Naive B cell (primary cell): ENCODE data around the gene CFAP77. TPM values are rescaled to one million over a fixed set of nuclear protein-coding genes. Genes with fewer than 3 reads are reported as not detected.

Source experiments
- ATAC-seq, 2 donors: fragments of 150-1000 bp; cut with Tn5 transposase; 2 replicates each; pipeline ENCODE4 v1.10.0; 2021; ENCODE audit warnings: low read depth in 2 of 2, mild to moderate bottlenecking in 2 of 2, moderate library complexity in 2 of 2
- DNase-seq: peaks from one replicate; pipeline ENCODE4 v3.0.0; 2022
- H3K27ac Mint-ChIP-seq, 6 donors: one replicate each; pipeline ENCODE4 v1.8.0; 2020 to 2022; ENCODE audit warnings: mild to moderate bottlenecking in 6 of 6, mixed read lengths in 6 of 6, moderate library complexity in 5 of 6, inconsistent platforms in 2 of 6
- H3K27me3 Mint-ChIP-seq, 3 donors: one replicate each; pipeline ENCODE4 v1.8.0; 2021 to 2022; ENCODE audit warnings: mixed read lengths in 3 of 3, mild to moderate bottlenecking in 1 of 3
- H3K36me3 Mint-ChIP-seq, 2 donors: one replicate each; pipeline ENCODE4 v1.8.0; 2020 to 2022; ENCODE audit warnings: mixed read lengths in 2 of 2, inconsistent platforms in 1 of 2, mild to moderate bottlenecking in 1 of 2
- H3K4me1 Mint-ChIP-seq, 3 donors: one replicate each; pipeline ENCODE4 v1.8.0; 2020 to 2022; ENCODE audit warnings: mixed read lengths in 3 of 3, inconsistent platforms in 1 of 3, mild to moderate bottlenecking in 1 of 3, moderate library complexity in 1 of 3
- H3K4me3 Mint-ChIP-seq, 8 donors: one replicate each; pipeline ENCODE4 v1.8.0; 2020 to 2022; ENCODE audit warnings: mild to moderate bottlenecking in 8 of 8, mixed read lengths in 8 of 8, moderate library complexity in 8 of 8, inconsistent platforms in 2 of 8
- H3K9me3 Mint-ChIP-seq, 7 donors: one replicate each; pipeline ENCODE4 v1.8.0; 2020 to 2022; ENCODE audit warnings: mixed read lengths in 7 of 7, mild to moderate bottlenecking in 5 of 7, inconsistent platforms in 2 of 7, moderate library complexity in 1 of 7
- polyA plus RNA-seq, 6 donors: library from polyadenylated mRNA; unstranded; fragments of 300-500 nt; fragmentation: Illumina TruSeq; gene quantifications; one replicate each; pipeline ENCODE4 v1.2.3, GENCODE V29; 2021; ENCODE audit warnings: low read depth in 6 of 6

Gene CFAP77
- polyA plus RNA-seq, 6 donors from 2014 or later = 0.16 TPM; not detected in 5

- H3K9me3 Mint-ChIP-seq = no peaks in the 10 kb centered on the region
- no peaks in the 10 kb centered on the region for H3K36me3 Mint-ChIP-seq
- no peak overlapping the region for H3K4me3 Mint-ChIP-seq
- H3K27ac Mint-ChIP-seq = no peak overlapping the region
- H3K4me1 Mint-ChIP-seq = no peaks in the 10 kb centered on the region
- no peak for ATAC-seq
- H3K27me3 Mint-ChIP-seq = peaks cover 11 to 43% (median 16%) of the 10 kb centered on the region in 3 donors
- DNase-seq = no peak
These were observed 135.6 kb downstream of the CFAP77 start for GRCh38 chr9:132545578-132545977.

- H3K4me1 Mint-ChIP-seq = no peaks in the 10 kb centered on the region
- ATAC-seq (no peak), DNase-seq (no peak)
- H3K4me3 Mint-ChIP-seq = peak overlapping the region in 1 of 8 donors; percentile 59
- no peaks in the 10 kb centered on the region for H3K9me3 Mint-ChIP-seq
- H3K27ac Mint-ChIP-seq = no peak overlapping the region
- H3K27me3 Mint-ChIP-seq = peaks cover 13 to 49% (median 16%) of the 10 kb centered on the region in 3 donors
- no peaks in the 10 kb centered on the region for H3K36me3 Mint-ChIP-seq
These were observed 136.4 kb downstream of the CFAP77 start for GRCh38 chr9:132546148-132547051.

- no peak for DNase-seq
- ATAC-seq = no peak
- peaks cover 8 to 55% (median 16%) of the 10 kb centered on the region in 3 donors for H3K27me3 Mint-ChIP-seq
- H3K27ac Mint-ChIP-seq = peak overlapping the region in 1 of 6 donors; percentile 70
- no peaks in the 10 kb centered on the region for H3K9me3 Mint-ChIP-seq
- no peak overlapping the region for H3K4me3 Mint-ChIP-seq
- H3K4me1 Mint-ChIP-seq = no peaks in the 10 kb centered on the region
- no peaks in the 10 kb centered on the region for H3K36me3 Mint-ChIP-seq
These were observed 137.0 kb downstream of the CFAP77 start for GRCh38 chr9:132547052-132547431.

- no peak for DNase-seq
- Mint-ChIP-seq H3K27ac (peak overlapping the region in 1 of 6 donors; percentile 70), H3K4me1 (no peaks in the 10 kb centered on the region), H3K9me3 (no peaks in the 10 kb centered on the region), H3K36me3 (no peaks in the 10 kb centered on the region), H3K4me3 (no peak overlapping the region), H3K27me3 (peaks cover 8 to 55% (median 16%) of the 10 kb centered on the region in 3 donors)
- no peak for ATAC-seq
These were observed 137.4 kb downstream of the CFAP77 start for GRCh38 chr9:132547436-132547835.

GRCh38 chr9:132547976-132548730, 138.1 kb downstream of the CFAP77 start:
- DNase-seq (no peak), ATAC-seq (no peak)
- Mint-ChIP-seq H3K9me3 (peaks cover 0 to 5% (median 1%) of the 10 kb centered on the region in 7 donors), H3K36me3 (no peaks in the 10 kb centered on the region), H3K27me3 (peaks cover 8 to 60% (median 17%) of the 10 kb centered on the region in 3 donors), H3K4me3 (no peak overlapping the region), H3K4me1 (no peaks in the 10 kb centered on the region), H3K27ac (no peak overlapping the region)

GRCh38 chr9:132548751-132549640, 139.0 kb downstream of the CFAP77 start:
- H3K36me3 Mint-ChIP-seq = no peaks in the 10 kb centered on the region
- DNase-seq (no peak), ATAC-seq (no peak)
- peaks cover 8 to 66% (median 23%) of the 10 kb centered on the region in 3 donors for H3K27me3 Mint-ChIP-seq
- no peak overlapping the region for H3K4me3 Mint-ChIP-seq
- H3K4me1 Mint-ChIP-seq = no peaks in the 10 kb centered on the region
- peak overlapping the region in 1 of 6 donors; percentile 4 for H3K27ac Mint-ChIP-seq
- H3K9me3 Mint-ChIP-seq = peaks cover 0 to 10% (median 5%) of the 10 kb centered on the region in 7 donors

GRCh38 chr9:132551556-132551955, 141.5 kb downstream of the CFAP77 start:
- ATAC-seq (no peak), DNase-seq (no peak)
- Mint-ChIP-seq H3K36me3 (no peaks in the 10 kb centered on the region), H3K27me3 (peaks cover 15 to 65% (median 26%) of the 10 kb centered on the region in 3 donors), H3K4me3 (no peak overlapping the region), H3K9me3 (peaks cover 0 to 10% (median 5%) of the 10 kb centered on the region in 7 donors), H3K27ac (no peak overlapping the region), H3K4me1 (no peaks in the 10 kb centered on the region)

- H3K9me3 Mint-ChIP-seq = peaks cover 0 to 10% (median 5%) of the 10 kb centered on the region in 7 donors
- no peak overlapping the region for H3K27ac Mint-ChIP-seq
- ATAC-seq (no peak), DNase-seq (no peak)
- peaks cover 15 to 65% (median 31%) of the 10 kb centered on the region in 3 donors for H3K27me3 Mint-ChIP-seq
- no peaks in the 10 kb centered on the region for H3K36me3 Mint-ChIP-seq
- H3K4me3 Mint-ChIP-seq = no peak overlapping the region
- no peaks in the 10 kb centered on the region for H3K4me1 Mint-ChIP-seq
These were observed 142.0 kb downstream of the CFAP77 start for GRCh38 chr9:132552041-132552440.

GRCh38 chr9:132554755-132555154, 144.7 kb downstream of the CFAP77 start:
- H3K9me3 Mint-ChIP-seq = peaks cover 0 to 15% (median 5%) of the 10 kb centered on the region in 7 donors
- peaks cover 0 to 8% of the 10 kb centered on the region in 2 donors for H3K36me3 Mint-ChIP-seq
- H3K27me3 Mint-ChIP-seq = peaks cover 27 to 67% (median 45%) of the 10 kb centered on the region in 3 donors
- H3K4me1 Mint-ChIP-seq = no peaks in the 10 kb centered on the region
- DNase-seq (no peak), ATAC-seq (no peak)
- no peak overlapping the region for H3K27ac Mint-ChIP-seq
- no peak overlapping the region for H3K4me3 Mint-ChIP-seq

- peaks cover 0 to 16% (median 5%) of the 10 kb centered on the region in 7 donors for H3K9me3 Mint-ChIP-seq
- peaks cover 0 to 11% of the 10 kb centered on the region in 2 donors for H3K36me3 Mint-ChIP-seq
- H3K4me1 Mint-ChIP-seq = no peaks in the 10 kb centered on the region
- DNase-seq (no peak), ATAC-seq (no peak)
- H3K4me3 Mint-ChIP-seq = no peak overlapping the region
- no peak overlapping the region for H3K27ac Mint-ChIP-seq
- peaks cover 32 to 72% (median 49%) of the 10 kb centered on the region in 3 donors for H3K27me3 Mint-ChIP-seq
These were observed 145.5 kb downstream of the CFAP77 start for GRCh38 chr9:132555528-132555927.

GRCh38 chr9:132556235-132556634, 146.2 kb downstream of the CFAP77 start:
- Mint-ChIP-seq H3K27ac (no peak overlapping the region), H3K9me3 (peaks cover 0 to 16% (median 5%) of the 10 kb centered on the region in 7 donors), H3K27me3 (peaks cover 31 to 73% (median 50%) of the 10 kb centered on the region in 3 donors), H3K4me3 (no peak overlapping the region), H3K36me3 (peaks cover 0 to 11% of the 10 kb centered on the region in 2 donors), H3K4me1 (no peaks in the 10 kb centered on the region)
- ATAC-seq (no peak), DNase-seq (no peak)

- H3K4me3 Mint-ChIP-seq = peak overlapping the region in 1 of 8 donors; percentile 36
- H3K27ac Mint-ChIP-seq = no peak overlapping the region
- DNase-seq (no peak), ATAC-seq (no peak)
- H3K4me1 Mint-ChIP-seq = no peaks in the 10 kb centered on the region
- peaks cover 31 to 74% (median 54%) of the 10 kb centered on the region in 3 donors for H3K27me3 Mint-ChIP-seq
- H3K36me3 Mint-ChIP-seq = peaks cover 0 to 11% of the 10 kb centered on the region in 2 donors
- peaks cover 0 to 16% (median 5%) of the 10 kb centered on the region in 7 donors for H3K9me3 Mint-ChIP-seq
These were observed 146.7 kb downstream of the CFAP77 start for GRCh38 chr9:132556714-132557113.

- ATAC-seq (no peak), DNase-seq (no peak)
- Mint-ChIP-seq H3K27me3 (peaks cover 31 to 75% (median 58%) of the 10 kb centered on the region in 3 donors), H3K27ac (no peak overlapping the region), H3K4me1 (no peaks in the 10 kb centered on the region), H3K9me3 (peaks cover 0 to 16% (median 5%) of the 10 kb centered on the region in 7 donors), H3K36me3 (peaks cover 0 to 11% of the 10 kb centered on the region in 2 donors), H3K4me3 (no peak overlapping the region)
These were observed 147.1 kb downstream of the CFAP77 start for GRCh38 chr9:132557159-132557558.
